K562 (cell line): ENCODE measurements around the gene TRPV6. TPM values are rescaled to one million over a fixed set of nuclear protein-coding genes. Genes with fewer than 3 reads are reported as not detected.

Experiments used
- CREB1 ChIP-seq, 2 experiments: sonication (generic) in 1 of 2; formaldehyde crosslinking in 1 of 2; IDR thresholded peaks; 2 replicates each; pipeline versions ENCODE4 v1.6.1 to v1.8.0; 2012 to 2022; ENCODE audit warnings: inconsistent platforms in 1 of 2, mild to moderate bottlenecking in 1 of 2, missing genetic modification reagents in 1 of 2, moderate library complexity in 1 of 2
- KDM4B ChIP-seq, 2 experiments: fragments of 450-650 bp in 1 of 2; sonication (generic) in 1 of 2; IDR thresholded peaks; 2 replicates each; pipeline ENCODE4 v1.6.1; 2016 to 2017; ENCODE audit warnings: borderline replicate concordance in 2 of 2, antibody characterized with exemption in 1 of 2, low read depth in 1 of 2, mild to moderate bottlenecking in 1 of 2
- MTA2 ChIP-seq: fragments of 450-650 bp; IDR thresholded peaks from 2 replicates; pipeline ENCODE4 v1.6.1; 2016; ENCODE audit warnings: low read depth
- MYNN ChIP-seq, 2 experiments: sonication (generic); formaldehyde crosslinking in 1 of 2; IDR thresholded peaks; 2 replicates each; pipeline versions ENCODE4 v1.5.0 to v1.6.1; 2016 to 2020; ENCODE audit warnings: antibody characterized with exemption in 1 of 2, missing genetic modification reagents in 1 of 2
- TFAP4 ChIP-seq: sonication (generic); formaldehyde crosslinking; IDR thresholded peaks from 2 replicates; pipeline ENCODE4 v1.8.0; 2022; ENCODE audit warnings: missing genetic modification reagents, mild to moderate bottlenecking, moderate library complexity, borderline replicate concordance
- ZBTB40 ChIP-seq, 2 experiments: fragments of 450-650 bp in 1 of 2; sonication (generic) in 1 of 2; formaldehyde crosslinking in 1 of 2; IDR thresholded peaks; 2 replicates each; pipeline versions ENCODE4 v1.7.1 to v1.9.0; 2016 to 2022; ENCODE audit warnings: inconsistent platforms in 1 of 2, mild to moderate bottlenecking in 1 of 2, missing genetic modification reagents in 1 of 2
- ZNF175 ChIP-seq: fragments of 200-800 bp; sonication (Bioruptor generic); IDR thresholded peaks from 2 replicates; pipeline ENCODE4 v1.6.1; 2016; ENCODE audit warnings: low read depth, mild to moderate bottlenecking, missing genetic modification characterization, missing compliant biosample characterization
- ZNF696 ChIP-seq: fragments of 250-450 bp; sonication (Bioruptor Pico); conservative IDR thresholded peaks from 2 replicates; pipeline ENCODE4 v1.4.0; 2020; ENCODE audit warnings: mild to moderate bottlenecking, moderate library complexity
- polyA plus RNA-seq, 8 experiments: library from polyadenylated mRNA; depleted of rRNA in 4 of 8; stranded (reverse) in 5 of 8; unstranded in 3 of 8; fragments of >200 nt; fragmentation: Nextera tagmentation in 2 of 8; fragmentation: Illumina TruSeq in 1 of 8; extraction: Ambion mirVana in 2 of 8; extraction: Trizol in 1 of 8; gene quantifications; 2 replicates each; pipeline versions ENCODE4 v1.2.1 to v1.2.3, GENCODE V29; 2011 to 2014; ENCODE audit warnings: inconsistent platforms in 1 of 8, missing spikeins in 1 of 8
- total RNA-seq, 7 experiments: library from RNA; depleted of rRNA in 6 of 7; stranded (reverse); fragments of >200 nt in 6 of 7; fragmentation: Illumina TruSeq in 2 of 7; extraction: Trizol in 2 of 7; gene quantifications; 2 replicates each; pipeline versions ENCODE4 v1.2.1 to v1.2.3, GENCODE V29; 2011 to 2021; ENCODE audit warnings: low replicate concordance in 1 of 7
- TF ChIP-seq, protein P1 (sequence below): fragments of 450-650 bp; IDR thresholded peaks from 2 replicates; pipeline ENCODE4 v1.6.1; 2018; ENCODE audit not compliant: partially characterized antibody

TRPV6 gene
- total and polyA plus RNA-seq, 9 of the 15 experiments (the other 6 are each of a cell fraction or from before 2014, with no cell fraction given), result 0.04 to 0.36 (median 0.11) TPM

DNA sequence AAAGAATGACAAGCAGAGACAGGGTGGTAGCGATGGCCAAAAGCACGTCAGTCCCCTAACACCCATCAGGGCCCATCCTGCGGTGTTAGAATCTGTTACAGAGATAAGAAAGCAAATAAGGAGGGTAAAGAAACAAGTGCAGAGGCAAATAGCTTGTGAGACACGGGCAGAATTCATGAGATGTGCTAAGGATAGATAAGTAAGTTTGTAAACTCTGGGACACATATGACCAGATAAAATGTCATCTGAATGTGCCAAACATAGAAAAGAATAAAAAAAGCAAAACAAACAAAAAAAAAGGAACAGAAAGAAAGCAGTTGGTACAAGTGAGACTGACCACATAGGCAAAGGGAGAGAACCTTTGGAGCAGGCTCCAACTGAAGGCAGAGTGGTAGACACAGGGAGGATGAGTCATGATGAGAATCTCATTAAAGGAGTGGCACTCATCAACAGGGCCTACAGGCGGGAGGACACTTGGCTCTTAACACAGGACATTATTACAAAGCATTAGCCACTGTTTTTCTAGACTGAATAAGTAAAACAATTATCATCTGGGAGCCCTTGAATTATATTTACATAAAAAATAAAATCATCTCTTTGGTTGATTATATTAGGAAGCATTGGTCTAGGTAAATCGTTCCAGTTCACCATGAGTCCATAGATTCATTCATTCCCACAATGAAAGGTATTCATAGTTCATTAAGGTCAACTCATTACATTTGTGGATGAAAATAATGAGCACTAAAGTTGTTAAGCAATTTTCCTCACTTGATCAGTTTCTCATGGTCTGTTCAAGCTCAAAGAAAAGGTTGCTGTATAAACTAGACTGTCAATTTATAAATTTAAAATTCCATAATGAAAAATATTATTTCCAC is 52.1 kb downstream of the TRPV6 start (continued):
- TF ChIP-seq ZBTB40 (IDR thresholded peaks at IDR 0.05), result peak; percentile 51
- TF ChIP-seq ZBTB40 (CRISPR knock-in tag; IDR thresholded peaks at IDR 0.05), result no peak
- no peak for TF ChIP-seq TFAP4 (CRISPR knock-in tag)
- TF ChIP-seq MTA2, result peak; percentile 61
- no peak for TF ChIP-seq KDM4B (IDR thresholded peaks at IDR 0.05; ENCODE audit: borderline replicate concordance in 2 of 2, low read depth in 1 of 2)
- TF ChIP-seq ZNF175 (CRISPR knock-in tag), result no peak
- TF ChIP-seq ZNF696 (CRISPR knock-in tag), result no peak
- TF ChIP-seq, protein P1, sequence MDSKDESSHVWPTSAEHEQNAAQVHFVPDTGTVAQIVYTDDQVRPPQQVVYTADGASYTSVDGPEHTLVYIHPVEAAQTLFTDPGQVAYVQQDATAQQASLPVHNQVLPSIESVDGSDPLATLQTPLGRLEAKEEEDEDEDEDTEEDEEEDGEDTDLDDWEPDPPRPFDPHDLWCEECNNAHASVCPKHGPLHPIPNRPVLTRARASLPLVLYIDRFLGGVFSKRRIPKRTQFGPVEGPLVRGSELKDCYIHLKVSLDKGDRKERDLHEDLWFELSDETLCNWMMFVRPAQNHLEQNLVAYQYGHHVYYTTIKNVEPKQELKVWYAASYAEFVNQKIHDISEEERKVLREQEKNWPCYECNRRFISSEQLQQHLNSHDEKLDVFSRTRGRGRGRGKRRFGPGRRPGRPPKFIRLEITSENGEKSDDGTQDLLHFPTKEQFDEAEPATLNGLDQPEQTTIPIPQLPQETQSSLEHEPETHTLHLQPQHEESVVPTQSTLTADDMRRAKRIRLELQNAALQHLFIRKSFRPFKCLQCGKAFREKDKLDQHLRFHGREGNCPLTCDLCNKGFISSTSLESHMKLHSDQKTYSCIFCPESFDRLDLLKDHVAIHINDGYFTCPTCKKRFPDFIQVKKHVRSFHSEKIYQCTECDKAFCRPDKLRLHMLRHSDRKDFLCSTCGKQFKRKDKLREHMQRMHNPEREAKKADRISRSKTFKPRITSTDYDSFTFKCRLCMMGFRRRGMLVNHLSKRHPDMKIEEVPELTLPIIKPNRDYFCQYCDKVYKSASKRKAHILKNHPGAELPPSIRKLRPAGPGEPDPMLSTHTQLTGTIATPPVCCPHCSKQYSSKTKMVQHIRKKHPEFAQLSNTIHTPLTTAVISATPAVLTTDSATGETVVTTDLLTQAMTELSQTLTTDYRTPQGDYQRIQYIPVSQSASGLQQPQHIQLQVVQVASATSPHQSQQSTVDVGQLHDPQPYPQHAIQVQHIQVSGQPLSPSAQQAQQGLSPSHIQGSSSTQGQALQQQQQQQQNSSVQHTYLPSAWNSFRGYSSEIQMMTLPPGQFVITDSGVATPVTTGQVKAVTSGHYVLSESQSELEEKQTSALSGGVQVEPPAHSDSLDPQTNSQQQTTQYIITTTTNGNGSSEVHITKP, result peak; percentile 40
- no peak for TF ChIP-seq CREB1 (IDR thresholded peaks at IDR 0.05)
- 0 out of 2 replicates have a peak, but pooled peaks have one; percentile 12 for TF ChIP-seq CREB1 (CRISPR knock-in tag; IDR thresholded peaks at IDR 0.05)
- TF ChIP-seq MYNN (IDR thresholded peaks at IDR 0.05), result no peak
- no peak for TF ChIP-seq MYNN (CRISPR knock-in tag; IDR thresholded peaks at IDR 0.05)
